GM08714 (cell line): ENCODE results near the gene ENTR1.

Experiments used
- H3K4me3 ChIP-seq: fragments of 200-500 bp; sonication (Bioruptor generic); 2 replicates; pipeline ENCODE4 v1.5.1; 2014; ENCODE audit warnings: mild to moderate bottlenecking, low read length, inconsistent platforms
- ZNF274 ChIP-seq: IDR thresholded peaks from 2 replicates; pipeline ENCODE4 v1.6.1; 2012; ENCODE audit warnings: mild to moderate bottlenecking, low read depth, low read length

ENTR1 gene, protein sequence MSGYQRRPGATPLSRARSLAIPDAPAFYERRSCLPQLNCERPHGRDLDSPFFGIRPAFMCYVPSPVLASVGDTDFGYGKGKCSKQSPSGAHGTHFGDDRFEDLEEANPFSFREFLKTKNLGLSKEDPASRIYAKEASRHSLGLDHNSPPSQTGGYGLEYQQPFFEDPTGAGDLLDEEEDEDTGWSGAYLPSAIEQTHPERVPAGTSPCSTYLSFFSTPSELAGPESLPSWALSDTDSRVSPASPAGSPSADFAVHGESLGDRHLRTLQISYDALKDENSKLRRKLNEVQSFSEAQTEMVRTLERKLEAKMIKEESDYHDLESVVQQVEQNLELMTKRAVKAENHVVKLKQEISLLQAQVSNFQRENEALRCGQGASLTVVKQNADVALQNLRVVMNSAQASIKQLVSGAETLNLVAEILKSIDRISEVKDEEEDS

GRCh38 chr9:136410500-136411287, at the start of gene ENTR1, which contains the start of gene PMPCA:
ENTR1 (minus strand) TSS chr9:136410614; CDS start chr9:136410397, 217 bp downstream.
PMPCA (plus strand) TSS chr9:136410658; CDS start chr9:136410669, 11 bp downstream.
- TF ChIP-seq ZNF274, result no peak
- H3K4me3 ChIP-seq, result peak within 1 kb of the TSS; percentile 81

- TF ChIP-seq ZNF274, result no peak
- no peak overlapping the region for H3K4me3 ChIP-seq
These were observed 49.0 kb upstream of the ENTR1 start for GRCh38 chr9:136459425-136459824.

GRCh38 chr9:136457326-136457725, 46.9 kb upstream of the ENTR1 start:
- TF ChIP-seq ZNF274, result no peak

GRCh38 chr9:136456258-136456657, 45.8 kb upstream of the ENTR1 start:
- no peak overlapping the region for H3K4me3 ChIP-seq
- no peak for TF ChIP-seq ZNF274

More at GRCh38 chr9:136457326-136457725, 46.9 kb upstream of the ENTR1 start:
- H3K4me3 ChIP-seq, result no peak overlapping the region

- no peak for TF ChIP-seq ZNF274
- no peak overlapping the region for H3K4me3 ChIP-seq
These were observed 44.9 kb upstream of the ENTR1 start for GRCh38 chr9:136455043-136456002.

GRCh38 chr9:136454026-136454796, 43.8 kb upstream of the ENTR1 start:
- TF ChIP-seq ZNF274, result no peak
- no peak overlapping the region for H3K4me3 ChIP-seq

GRCh38 chr9:136453326-136453725, 42.9 kb upstream of the ENTR1 start:
- H3K4me3 ChIP-seq, result no peak overlapping the region
- TF ChIP-seq ZNF274, result no peak

DNA sequence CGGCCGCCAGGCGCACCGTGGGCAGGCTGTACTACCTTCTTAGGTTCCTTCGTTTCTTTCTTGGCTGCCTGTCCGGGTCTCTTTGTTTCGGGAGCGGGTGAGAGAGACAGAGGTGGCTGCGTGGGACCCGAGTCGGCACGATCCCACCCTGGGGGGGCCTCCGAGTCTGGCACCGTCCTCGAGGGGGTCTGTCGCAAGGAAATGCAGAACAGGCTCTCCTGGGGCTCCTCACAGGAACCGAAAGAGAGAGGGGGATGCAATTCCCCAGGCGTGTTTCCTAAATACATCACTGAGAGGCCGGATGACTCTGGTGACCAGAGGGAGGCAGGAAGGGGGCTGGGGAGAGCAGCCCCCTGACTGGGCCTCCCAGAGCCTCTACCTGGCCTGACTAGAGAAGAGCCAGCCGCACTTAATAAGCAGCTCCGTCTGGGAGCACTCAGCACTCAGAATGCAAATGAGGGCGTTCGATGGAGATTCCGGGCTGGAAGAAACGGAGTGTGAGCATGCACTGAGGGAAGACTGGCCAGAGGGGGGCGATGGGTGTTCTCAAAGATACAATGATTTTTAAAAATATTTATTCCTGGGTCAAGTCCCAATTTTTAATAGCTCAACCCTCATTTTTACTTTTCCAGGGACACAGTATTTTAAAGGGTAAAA, 40.9 kb upstream of the ENTR1 start:
- TF ChIP-seq ZNF274, result no peak
- H3K4me3 ChIP-seq, result no peak overlapping the region

DNA sequence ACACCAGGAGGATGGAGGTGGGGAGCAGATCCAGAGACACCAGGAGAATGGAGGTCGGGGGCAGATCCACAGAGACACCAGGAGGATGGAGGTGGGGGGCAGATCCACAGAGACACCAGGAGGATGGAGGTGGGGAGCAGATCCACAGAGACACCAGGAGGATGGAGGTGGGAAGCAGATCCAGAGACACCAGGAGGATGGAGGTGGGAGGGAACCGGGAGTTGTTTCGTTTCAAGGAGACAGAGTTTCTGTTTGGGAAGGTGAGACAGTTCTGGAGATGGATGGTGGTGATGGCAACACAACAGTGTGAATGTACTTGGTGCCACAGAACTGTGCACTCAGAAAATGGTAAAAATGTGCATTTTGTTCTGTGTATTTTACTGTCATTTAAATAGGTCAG, 38.2 kb upstream of the ENTR1 start:
- H3K4me3 ChIP-seq, result no peak overlapping the region
- TF ChIP-seq ZNF274, result no peak

- no peak overlapping the region for H3K4me3 ChIP-seq
- TF ChIP-seq ZNF274, result no peak
These were observed 36.9 kb upstream of the ENTR1 start for GRCh38 chr9:136447173-136447778.

- TF ChIP-seq ZNF274, result no peak
These were observed 35.4 kb upstream of the ENTR1 start for GRCh38 chr9:136445799-136446198.

GRCh38 chr9:136444102-136444501, 33.7 kb upstream of the ENTR1 start:
- no peak overlapping the region for H3K4me3 ChIP-seq
- TF ChIP-seq ZNF274, result no peak

More at GRCh38 chr9:136445799-136446198, 35.4 kb upstream of the ENTR1 start:
- H3K4me3 ChIP-seq, result no peak overlapping the region
